DMS114 treated with DMSO at 0.1 percent for 48 hours (cell line): ENCODE measurements around the gene OR5AU1.
"Not testable (repeated sequence)": the region's sequence is repeated elsewhere in the genome, so short reads cannot be mapped to it uniquely, and the experiment has no call there.

ENCODE experiments used
- DNase-seq: peaks from one replicate; lab custom pipeline; 2025; ENCODE audit not compliant: unreplicated experiment; lab: John Stamatoyannopoulos, UW

The OR5AU1 gene

DNA sequence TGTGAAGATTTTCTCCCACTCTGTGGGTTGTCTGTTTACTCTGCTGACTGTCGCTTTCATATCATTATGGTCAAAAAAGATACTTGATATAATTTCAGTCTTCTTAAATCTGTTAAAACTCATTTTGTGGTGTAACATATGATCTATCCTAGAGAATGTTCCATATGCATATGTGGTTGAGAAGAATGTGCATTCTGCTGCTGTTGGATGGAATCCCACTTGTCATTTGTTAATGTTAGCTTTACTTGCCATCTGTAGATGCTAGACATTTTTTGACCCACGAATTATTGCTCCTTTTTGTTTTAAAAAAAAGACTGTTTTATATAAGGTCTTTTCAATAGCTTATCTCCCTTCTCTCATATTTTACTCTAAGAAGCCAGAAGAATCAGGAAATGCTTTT is 26.3 kb upstream of the OR5AU1 start:
- no peak for DNase-seq

GRCh38 chr14:21171128-21171527 is 15.3 kb upstream of the OR5AU1 start:
- DNase-seq, result no peak

DNA sequence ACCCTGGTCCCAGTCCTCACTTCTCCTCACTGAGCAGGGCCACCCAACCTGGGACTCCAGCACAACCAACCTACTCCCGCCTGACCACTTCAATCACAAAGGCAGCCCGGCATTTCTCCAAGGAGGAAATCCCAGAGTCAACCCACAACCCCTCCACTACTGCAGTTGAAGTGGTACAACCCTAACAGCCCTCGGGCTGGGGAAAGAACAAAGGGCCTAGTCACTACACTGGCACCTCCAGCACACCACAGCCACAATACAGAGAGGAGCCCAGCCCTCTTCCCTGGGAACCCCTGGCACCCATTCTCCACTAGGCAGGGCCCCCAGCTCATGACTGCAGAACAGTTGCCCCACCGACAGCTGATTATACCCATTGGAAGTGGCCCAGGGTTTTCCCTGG is 13.7 kb upstream of the OR5AU1 start:
- no peak for DNase-seq

- no peak for DNase-seq
Observed at GRCh38 chr14:21168055-21168454, 12.2 kb upstream of the OR5AU1 start.

DNA sequence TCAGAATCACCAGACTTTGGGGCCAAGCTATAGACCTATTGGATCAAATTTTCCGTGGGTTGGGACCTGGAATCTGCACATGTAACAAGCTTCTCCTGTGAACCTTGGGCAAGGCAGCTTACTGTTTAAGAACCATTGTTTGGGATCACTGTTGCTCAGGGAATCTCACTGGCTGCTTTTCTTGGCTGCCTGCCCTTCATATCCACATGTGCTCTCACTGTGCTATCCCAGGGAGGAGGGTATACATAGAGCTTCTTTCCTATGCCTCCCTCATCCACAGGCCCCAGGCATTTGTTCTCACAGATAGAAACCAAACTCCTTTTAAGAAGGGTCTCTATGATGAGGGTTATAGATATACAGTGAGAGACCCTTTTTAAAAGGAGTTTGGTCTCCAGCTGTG is 9.8 kb upstream of the OR5AU1 start:
- DNase-seq, result not testable (repeated sequence)

GRCh38 chr14:21165002-21165605 is 9.2 kb upstream of the OR5AU1 start:
- not testable (repeated sequence) for DNase-seq

- DNase-seq, result no peak
Observed at GRCh38 chr14:21163871-21164291, 8.0 kb upstream of the OR5AU1 start.

- no peak for DNase-seq
Observed at GRCh38 chr14:21162081-21162480, 6.2 kb upstream of the OR5AU1 start.

- no peak for DNase-seq
Observed at GRCh38 chr14:21160061-21160610, 4.3 kb upstream of the OR5AU1 start.

DNA sequence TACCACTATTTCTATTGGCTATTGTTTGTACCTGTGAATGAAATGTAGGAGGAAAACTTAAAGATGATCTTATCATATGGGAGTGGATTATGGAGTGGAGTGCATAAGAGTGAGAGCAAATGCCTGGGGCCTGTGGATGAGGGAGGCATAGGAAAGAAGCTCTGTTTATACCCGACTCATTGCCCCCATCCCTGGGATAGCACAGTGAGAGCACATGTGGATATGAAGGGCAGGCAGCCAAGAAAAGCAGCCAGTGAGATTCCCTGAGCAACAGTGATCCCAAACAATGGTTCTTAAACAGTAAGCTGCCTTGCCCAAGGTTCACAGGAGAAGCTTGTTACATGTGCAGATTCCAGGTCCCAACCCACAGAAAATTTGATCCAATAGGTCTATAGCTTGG is 2.3 kb upstream of the OR5AU1 start:
- not testable (repeated sequence) for DNase-seq

- no peak for DNase-seq
Observed at GRCh38 chr14:21149641-21150367, 6.1 kb downstream of the OR5AU1 start.

- no peak for DNase-seq
Observed at GRCh38 chr14:21145437-21145836, 10.4 kb downstream of the OR5AU1 start.

DNA sequence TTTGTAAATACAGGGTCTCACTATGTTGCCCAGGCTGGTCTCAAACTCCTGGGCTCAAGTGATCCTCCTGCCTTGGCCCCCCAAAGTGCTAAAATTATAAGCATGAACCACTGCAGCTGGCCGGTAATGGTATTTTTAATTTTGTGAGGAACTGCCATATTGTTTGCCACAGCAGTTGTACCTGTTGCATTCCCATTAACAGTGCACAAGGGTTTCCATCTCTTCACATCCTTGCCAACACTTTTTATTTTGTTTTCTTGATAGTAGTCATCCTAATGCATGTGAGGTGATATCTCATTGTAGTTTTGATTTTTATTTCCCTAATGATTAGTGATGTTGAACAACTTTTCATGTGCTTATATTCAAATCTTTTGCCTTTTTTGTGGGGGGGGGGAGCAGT is 13.5 kb downstream of the OR5AU1 start:
- no peak for DNase-seq

- peak; percentile 5 for DNase-seq
Observed at GRCh38 chr14:21136024-21136423, 19.8 kb downstream of the OR5AU1 start.

GRCh38 chr14:21133901-21134300 is 22.0 kb downstream of the OR5AU1 start:
- no peak for DNase-seq

GRCh38 chr14:21123429-21123828 is 32.4 kb downstream of the OR5AU1 start:
- DNase-seq, result no peak

DNA sequence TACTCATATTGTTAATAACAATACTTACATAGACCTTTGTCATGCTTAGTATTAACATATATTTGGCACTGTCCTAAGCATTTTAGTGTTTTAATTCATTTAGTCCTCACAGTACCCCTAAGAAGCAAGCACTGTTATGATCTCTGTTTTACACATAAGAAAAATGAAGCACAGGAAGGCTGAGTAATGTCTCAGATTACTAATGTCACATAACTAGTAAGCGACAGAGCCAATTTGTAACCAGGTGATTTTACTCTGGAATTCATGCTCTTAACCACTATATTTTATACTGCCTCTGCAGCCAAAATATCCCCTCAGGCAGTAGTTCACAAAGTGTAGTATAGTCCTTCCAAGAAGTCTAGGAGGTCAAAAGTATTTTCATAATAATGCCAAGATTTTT is 34.7 kb downstream of the OR5AU1 start:
- no peak for DNase-seq

GRCh38 chr14:21120686-21121085 is 35.2 kb downstream of the OR5AU1 start:
- DNase-seq, result no peak

- DNase-seq, result no peak
Observed at GRCh38 chr14:21118933-21119332, 36.9 kb downstream of the OR5AU1 start.

GRCh38 chr14:21113369-21113768 is 42.5 kb downstream of the OR5AU1 start:
- DNase-seq, result no peak

GRCh38 chr14:21112255-21112654 is 43.6 kb downstream of the OR5AU1 start:
- DNase-seq, result no peak

GRCh38 chr14:21109377-21110138 is 46.3 kb downstream of the OR5AU1 start:
- no peak for DNase-seq
